HG03439 (cell line): ENCODE data around the gene SETBP1.

ENCODE experiments used
- ATAC-seq: cut with Tn5 transposase; IDR thresholded peaks from one replicate; pipeline ENCODE4 v1.9.1; 2021; ENCODE audit warnings: mild to moderate bottlenecking, moderate library complexity; ENCODE audit not compliant: unreplicated experiment

SETBP1 gene

GRCh38 chr18:44811572-44812125, 131.0 kb downstream of the SETBP1 start:
- no peak for ATAC-seq

- no peak for ATAC-seq
These were observed 131.7 kb downstream of the SETBP1 start for GRCh38 chr18:44812426-44812825.

- ATAC-seq, result no peak
These were observed 132.9 kb downstream of the SETBP1 start for GRCh38 chr18:44813586-44813985.

GRCh38 chr18:44815108-44815507, 134.4 kb downstream of the SETBP1 start:
- no peak for ATAC-seq

DNA sequence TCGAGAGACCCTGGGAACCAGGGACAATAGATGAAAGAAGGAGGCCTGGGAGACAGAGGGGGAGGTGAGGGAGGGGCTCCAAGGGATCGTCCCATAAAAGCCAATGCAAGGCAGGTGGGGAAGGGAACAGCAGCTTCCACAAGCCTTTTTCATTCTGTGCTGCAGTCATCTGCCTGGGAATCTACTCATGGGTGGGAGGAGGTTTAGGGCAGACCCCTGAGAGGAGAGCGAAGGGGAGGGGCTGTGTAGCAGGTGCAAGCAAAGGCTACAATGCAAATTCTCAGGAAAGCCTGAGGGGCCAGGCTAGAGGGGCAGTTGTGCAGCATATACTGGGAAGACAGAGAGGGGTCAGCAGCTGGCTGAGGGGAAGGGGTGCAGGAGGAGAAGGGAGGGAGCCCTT, 135.4 kb downstream of the SETBP1 start:
- ATAC-seq, result no peak

DNA sequence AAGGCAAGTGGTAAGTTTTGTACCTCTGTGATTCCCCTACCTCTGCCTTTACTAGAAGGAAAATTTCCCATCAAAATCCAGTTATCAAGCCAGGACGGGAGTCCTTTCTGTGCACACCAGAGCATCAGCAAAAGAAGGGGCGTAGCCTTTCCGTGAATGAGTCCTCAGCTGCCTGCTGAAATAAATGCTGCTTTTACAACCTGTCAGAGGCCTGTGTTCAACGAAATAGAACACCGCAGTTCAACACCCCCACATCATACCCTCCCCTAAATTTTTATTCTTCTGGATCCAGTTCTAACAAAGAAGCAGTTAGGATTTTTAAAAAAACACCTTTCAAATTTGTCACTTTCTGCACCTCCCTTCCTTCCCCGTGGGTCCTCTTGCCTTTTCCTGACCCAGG, 135.8 kb downstream of the SETBP1 start:
- ATAC-seq, result no peak

DNA sequence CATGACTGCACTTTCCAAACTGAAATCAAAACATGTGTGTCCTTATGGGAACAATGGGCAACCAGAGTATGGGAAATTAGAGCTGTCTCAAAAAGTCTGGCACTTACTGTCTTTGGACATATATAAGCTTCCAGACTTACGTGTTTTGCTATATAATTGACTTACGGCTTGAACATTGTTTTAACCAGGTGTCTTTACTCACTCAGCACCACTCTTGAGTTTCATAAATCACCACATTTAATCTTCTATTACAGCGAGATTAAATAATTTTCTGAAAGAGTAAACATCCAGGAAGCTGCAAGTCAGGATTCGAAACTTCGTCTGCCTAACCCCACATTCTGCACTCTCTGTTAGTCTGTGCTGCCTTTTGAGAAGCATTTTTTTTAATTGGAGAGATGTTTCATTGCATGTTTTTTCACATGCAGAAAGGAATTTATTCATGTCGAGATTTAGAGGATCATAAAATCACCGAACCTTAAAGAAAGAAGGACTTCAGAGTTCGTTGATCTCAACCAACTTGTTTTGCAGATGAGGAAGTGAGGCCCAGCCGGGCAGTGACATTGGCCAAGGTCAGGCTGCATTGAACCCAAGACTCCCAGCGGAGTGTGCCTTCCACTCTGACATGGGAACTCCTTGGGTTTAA, 137.3 kb downstream of the SETBP1 start:
- ATAC-seq, result no peak

DNA sequence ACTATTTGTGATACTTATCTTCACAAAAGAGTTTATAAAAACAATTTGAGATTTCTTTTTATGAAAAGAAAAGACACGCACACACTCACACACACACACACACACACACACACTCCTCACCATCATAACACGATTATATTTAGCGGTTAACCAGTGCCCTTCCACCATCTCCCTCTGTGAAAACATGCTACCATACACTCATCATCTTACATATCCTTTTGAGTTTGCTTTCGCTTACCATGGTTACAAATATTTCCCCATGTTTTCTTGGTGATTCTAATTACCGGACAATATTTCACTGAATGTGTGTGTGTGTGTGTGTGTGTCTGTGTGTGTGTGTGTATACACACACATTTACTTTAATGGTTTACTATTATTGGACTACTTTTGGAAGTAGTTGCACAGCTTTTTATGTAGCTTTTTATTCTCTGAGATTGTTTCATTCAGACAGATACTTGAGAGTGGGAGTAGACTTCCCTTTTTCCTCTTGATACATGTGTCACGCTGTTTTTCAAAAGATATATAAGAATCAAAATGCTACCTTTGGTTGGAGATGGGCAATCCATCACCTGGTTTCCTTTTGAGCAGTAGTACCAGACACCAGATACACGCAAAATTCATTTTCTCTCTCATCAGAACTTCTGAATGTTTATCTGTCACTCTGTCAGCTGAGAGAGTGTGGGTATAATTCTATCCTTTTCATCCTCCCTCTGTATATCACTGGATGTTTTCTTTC, 138.1 kb downstream of the SETBP1 start:
- ATAC-seq, result no peak

- ATAC-seq, result no peak
These were observed 139.3 kb downstream of the SETBP1 start for GRCh38 chr18:44819944-44820510.

DNA sequence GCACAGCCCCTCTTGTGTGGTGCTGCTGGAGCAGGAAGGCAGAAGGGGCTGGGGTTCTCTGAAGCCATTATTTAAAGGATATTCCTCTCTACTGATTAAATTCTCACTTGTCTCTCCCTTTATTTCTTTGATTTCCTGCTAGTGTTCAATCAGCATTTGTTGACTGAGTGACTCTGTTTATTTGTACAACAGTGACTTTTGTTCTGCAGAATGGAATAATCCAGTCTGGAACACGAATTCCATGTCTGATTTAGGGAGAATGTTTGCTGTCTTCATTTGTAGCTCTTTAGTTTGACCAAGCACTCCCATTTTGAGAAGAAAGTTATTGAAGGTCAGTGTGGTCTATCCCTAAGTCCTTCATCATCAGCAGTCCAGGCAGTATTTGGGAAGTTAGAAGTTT, 141.2 kb downstream of the SETBP1 start:
- ATAC-seq, result no peak

DNA sequence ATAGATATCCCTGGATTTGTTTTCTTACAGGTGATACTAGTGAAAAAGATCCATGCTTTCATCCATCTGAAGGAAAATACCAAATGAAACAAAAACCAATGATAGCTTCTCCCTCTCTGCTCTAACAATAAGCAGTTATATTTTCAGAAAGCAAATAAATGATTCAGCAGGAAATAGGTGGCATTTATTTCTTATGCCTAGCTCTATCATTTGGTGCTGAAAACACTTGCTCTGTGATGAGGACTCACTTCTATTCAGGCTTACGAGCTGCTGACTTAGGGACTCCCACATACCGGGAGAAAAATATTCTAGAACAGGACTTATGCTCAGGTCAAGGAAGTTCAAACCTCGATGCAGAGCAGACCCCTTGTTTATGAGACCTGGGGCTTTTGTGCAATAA, 142.6 kb downstream of the SETBP1 start:
- no peak for ATAC-seq

DNA sequence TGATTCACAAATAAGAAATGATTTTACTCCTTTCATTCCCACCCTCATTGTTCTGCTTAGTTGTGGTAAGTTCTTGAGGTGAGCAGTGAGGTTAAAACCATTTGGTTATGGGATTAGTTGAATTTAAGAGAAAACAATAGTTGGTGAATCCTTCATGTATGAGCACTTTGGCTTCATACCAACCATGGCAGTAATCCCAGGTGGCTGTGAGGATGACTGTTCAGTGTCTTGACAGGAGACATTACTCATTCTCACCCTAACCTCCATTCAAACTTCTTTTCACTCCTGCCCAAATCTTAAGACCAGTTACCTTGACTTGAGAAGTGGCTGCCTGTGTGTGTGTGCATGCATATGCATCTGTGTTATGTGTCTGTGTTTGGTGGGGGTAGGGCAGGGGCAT, 143.1 kb downstream of the SETBP1 start:
- no peak for ATAC-seq

- no peak for ATAC-seq
These were observed 144.2 kb downstream of the SETBP1 start for GRCh38 chr18:44824884-44825283.

GRCh38 chr18:44826418-44827259, 146.0 kb downstream of the SETBP1 start:
- no peak for ATAC-seq

DNA sequence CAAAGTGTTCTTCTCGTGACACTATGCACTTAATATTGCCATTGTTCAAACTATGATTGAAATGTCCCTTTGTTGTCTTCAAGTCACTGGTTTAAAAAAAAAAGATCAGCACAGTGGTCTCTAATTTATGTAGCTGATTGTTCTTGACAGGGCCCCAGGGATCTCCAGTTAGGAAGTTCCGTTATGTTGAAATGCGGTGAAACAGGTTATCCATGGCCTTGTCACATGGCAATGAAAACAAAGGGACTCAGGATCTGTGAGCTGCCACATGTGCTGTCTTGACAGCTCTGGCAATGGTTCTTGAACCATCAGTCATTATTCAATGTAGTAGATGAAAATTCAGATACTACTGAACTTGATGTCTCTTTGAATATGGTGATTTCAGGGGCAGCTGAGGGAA, 147.4 kb downstream of the SETBP1 start:
- ATAC-seq, result no peak

- ATAC-seq, result no peak
These were observed 149.9 kb downstream of the SETBP1 start for GRCh38 chr18:44830581-44830980.

DNA sequence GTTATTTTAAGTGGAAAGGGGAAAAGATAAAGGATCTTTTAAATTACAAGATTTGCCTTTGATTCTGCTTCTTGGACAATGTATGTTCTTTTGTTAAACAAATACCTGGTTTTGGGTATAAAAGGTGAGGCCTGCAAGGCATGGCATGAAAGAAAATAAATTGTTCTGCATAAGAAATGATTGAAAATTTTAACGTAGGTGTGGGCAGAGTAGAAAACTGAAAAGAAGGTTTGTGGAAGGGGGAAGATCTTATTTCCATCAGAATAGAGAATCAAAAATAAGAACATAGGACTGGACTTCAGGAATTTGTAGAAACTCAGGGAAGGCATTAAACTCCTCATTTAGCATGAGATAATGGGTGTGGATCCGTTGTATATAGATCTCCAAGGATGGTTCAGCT, 153.1 kb downstream of the SETBP1 start:
- ATAC-seq, result no peak

GRCh38 chr18:44834867-44835469, 154.3 kb downstream of the SETBP1 start:
- no peak for ATAC-seq

- ATAC-seq, result no peak
These were observed 155.0 kb downstream of the SETBP1 start for GRCh38 chr18:44835703-44836102.

DNA sequence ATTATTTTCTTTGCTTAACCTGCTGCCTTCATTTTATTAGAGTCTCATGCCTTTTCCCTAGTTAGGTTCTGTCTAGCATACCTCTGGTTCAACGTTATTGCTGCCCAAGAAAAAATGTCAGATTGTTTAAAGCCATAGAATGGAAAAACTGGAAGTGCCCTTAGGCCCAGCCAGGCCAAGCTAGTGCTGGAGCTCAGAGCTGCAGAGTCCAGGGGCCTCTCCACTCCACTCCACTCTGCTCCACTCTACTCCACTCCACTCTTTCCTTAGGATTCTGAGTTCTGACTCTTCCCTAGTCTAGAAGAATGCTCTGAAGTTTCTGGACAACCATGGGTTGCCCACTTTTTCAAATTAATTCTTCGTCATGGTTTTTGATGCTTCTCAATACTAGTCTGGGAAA, 155.6 kb downstream of the SETBP1 start:
- no peak for ATAC-seq
